Right lobe of liver (tissue), 6 donors: ENCODE data around the gene NIPSNAP2. TPM values are rescaled to one million over a fixed set of nuclear protein-coding genes. Genes with fewer than 3 reads are reported as not detected.
A peak's percentile ranks its signal among the peaks of the same experiment; 100 is the strongest.
"Not testable (repeated sequence)": the region's sequence is repeated elsewhere in the genome, so short reads cannot be mapped to it uniquely, and the experiment has no call there.

Experiments
- ATAC-seq, 4 donors: fragments of 200-7000 bp; cut with Tn5 transposase; one replicate each; pipeline ENCODE4 v1.9.1; 2020; ENCODE audit warnings: mild to moderate bottlenecking in 4 of 4, moderate library complexity in 4 of 4
- DNase-seq, 3 donors: peaks; one replicate each; pipeline ENCODE4 v3.0.0-alpha.2; 2020
- H3K27ac ChIP-seq, 3 donors: fragments of 200-600 bp; one replicate each; pipeline ENCODE4 v1.8.0; 2022
- H3K27me3 ChIP-seq, 2 donors: fragments of 200-600 bp; one replicate each; pipeline ENCODE4 v1.8.0; 2022
- H3K36me3 ChIP-seq, 4 donors: fragments of 200-600 bp; sonication (generic) in 1 of 4; one replicate each; pipeline versions ENCODE4 v1.5.1 to v1.8.0; 2017 to 2022; ENCODE audit warnings: control low read depth in 1 of 4
- H3K4me1 ChIP-seq, 4 donors: fragments of 200-600 bp; sonication (generic) in 1 of 4; one replicate each; pipeline versions ENCODE4 v1.5.1 to v1.8.0; 2017 to 2022; ENCODE audit warnings: control low read depth in 1 of 4
- H3K4me3 ChIP-seq, 3 donors: fragments of 200-600 bp; one replicate each; pipeline ENCODE4 v1.8.0; 2022
- H3K9me3 ChIP-seq, 4 donors: fragments of 200-600 bp; sonication (generic) in 1 of 4; one replicate each; pipeline versions ENCODE4 v1.5.1 to v1.8.0; 2017 to 2022; ENCODE audit warnings: control low read depth in 1 of 4
- CTCF ChIP-seq, 4 donors: fragments of 200-600 bp in 3 of 4; fragments of 450-650 bp in 1 of 4; IDR thresholded peaks; one replicate each; pipeline versions ENCODE4 v1.5.1 to v1.8.0; 2016 to 2022; ENCODE audit warnings: antibody characterized with exemption in 4 of 4, mild to moderate bottlenecking in 2 of 4
- POLR2A ChIP-seq: fragments of 450-650 bp; IDR thresholded peaks from one replicate; pipeline ENCODE4 v1.6.1; 2017; ENCODE audit warnings: antibody characterized with exemption, mild to moderate bottlenecking
- WGBS: methylation state at CpG from one replicate; pipeline ENCODE4 v1.1.6; 2018; ENCODE audit warnings: low coverage, low lambda C conversion rate; ENCODE audit not compliant: insufficient coverage; ENCODE audit errors: missing lambda C conversion rate; 5-methylcytosine and 5-hydroxymethylcytosine counted together
- intact Hi-C, 2 donors: fragments of 100-400 bp; cut with DNase I; formaldehyde crosslinking; loops; one replicate each; pipeline versions ENCODE4 v1.11.2 to v1.14.1; 2022
- total RNA-seq, 6 experiments: library from RNA; depleted of rRNA in 2 of 6; stranded (reverse); fragments of >200 nt in 2 of 6; fragmentation: NEBNext Ultra II Directional in 3 of 6; extraction: Animal tissue kit (Norgen Biotek cat#: 25700) in 3 of 6; gene quantifications; one replicate each; pipeline versions ENCODE4 v1.1.0 to v1.2.4, GENCODE V29; 2016 to 2023
- donor health status: DM: no; HTN: yes; CAD: no.
- donor health status: DM: no; HTN: no; CAD: no.
- donor health status: DM: no; HTN: no; CAD: no.
- donor health status: DM: no; HTN: yes; CAD: no.
- donor health status: DM: no; HTN: yes; CAD: no.

NIPSNAP2 gene
- total RNA-seq, 6 experiments from 2014 or later = 7.0 to 15.9 (median 10.3) TPM

- intact Hi-C loops = no loop called here
- ATAC-seq = peak in 1 of 4 donors; percentile 33
These were observed 76.3 kb downstream of the NIPSNAP2 start for GRCh38 chr7:56040730-56041129.

GRCh38 chr7:56045758-56046157, 81.4 kb downstream of the NIPSNAP2 start:
- peaks cover 0 to 32% (median 14%) of the 10 kb centered on the region in 4 donors for H3K4me1 ChIP-seq
- intact Hi-C loops, ATAC-seq, H3K27ac ChIP-seq, H3K36me3 ChIP-seq, H3K4me3 ChIP-seq, H3K27me3 ChIP-seq, H3K9me3 ChIP-seq: not testable (repeated sequence)
- WGBS = 95% methylated on average over 2 of the region's 2 CpGs
- DNase-seq = peak in 1 of 3 donors; percentile 12

More at GRCh38 chr7:56040730-56041129, 76.3 kb downstream of the NIPSNAP2 start:
- Histone ChIP-seq H3K9me3 (no peaks in the 10 kb centered on the region), H3K4me1 (no peaks in the 10 kb centered on the region), H3K4me3 (no peak overlapping the region), H3K36me3 (peaks cover 0 to 5% (median 0%) of the 10 kb centered on the region in 4 donors), H3K27me3 (no peaks in the 10 kb centered on the region), H3K27ac (no peak overlapping the region)
- TF ChIP-seq CTCF (IDR thresholded peaks at IDR 0.05) (no peak), POLR2A (no peak)
- 55% methylated on average over 3 of the region's 3 CpGs for WGBS
- peak in 1 of 3 donors; percentile 12 for DNase-seq

GRCh38 chr7:56046721-56047445, 82.5 kb downstream of the NIPSNAP2 start:
- peak in 1 of 3 donors; percentile 16 for DNase-seq
- no peak for TF ChIP-seq POLR2A
- TF ChIP-seq CTCF (IDR thresholded peaks at IDR 0.05) = no peak

GRCh38 chr7:56047446-56048116, 83.2 kb downstream of the NIPSNAP2 start:
- DNase-seq = peak in 1 of 3 donors; percentile 44
- H3K36me3 ChIP-seq, H3K4me3 ChIP-seq, H3K27me3 ChIP-seq, intact Hi-C loops, H3K9me3 ChIP-seq: not testable (repeated sequence)
- ATAC-seq = peak in 1 of 4 donors; percentile 1
- peaks cover 0 to 37% (median 14%) of the 10 kb centered on the region in 4 donors for H3K4me1 ChIP-seq
- 21% methylated on average over 11 of the region's 11 CpGs for WGBS
- H3K27ac ChIP-seq = peak overlapping the region; percentile 53 to 72 (median 57)

More at GRCh38 chr7:56046721-56047445, 82.5 kb downstream of the NIPSNAP2 start:
- no peak overlapping the region for H3K4me3 ChIP-seq
- peaks cover 0 to 32% (median 14%) of the 10 kb centered on the region in 4 donors for H3K4me1 ChIP-seq
- peaks cover 0 to 5% (median 0%) of the 10 kb centered on the region in 4 donors for H3K36me3 ChIP-seq
- ATAC-seq = no peak
- H3K27me3 ChIP-seq = no peaks in the 10 kb centered on the region
- WGBS = 38% methylated on average over 5 of the region's 5 CpGs
- peak overlapping the region; percentile 53 to 72 (median 57) for H3K27ac ChIP-seq
- intact Hi-C loops = no loop called here
- H3K9me3 ChIP-seq = no peaks in the 10 kb centered on the region

GRCh38 chr7:56048245-56048644, 83.9 kb downstream of the NIPSNAP2 start:
- ATAC-seq (no peak), DNase-seq (no peak)
- WGBS = 89% methylated on average over 1 of the region's 1 CpG
- Histone ChIP-seq H3K27ac (peak overlapping the region; percentile 53 to 72 (median 57)), H3K4me3 (no peak overlapping the region), H3K27me3 (no peaks in the 10 kb centered on the region), H3K4me1 (peaks cover 0 to 44% (median 14%) of the 10 kb centered on the region in 4 donors), H3K36me3 (peaks cover 0 to under 1% (median 0%) of the 10 kb centered on the region in 4 donors), H3K9me3 (no peaks in the 10 kb centered on the region)
- intact Hi-C loops = no loop called here
- TF ChIP-seq CTCF (IDR thresholded peaks at IDR 0.05) (no peak), POLR2A (no peak)

- peak; percentile 54 to 77 (median 67) for DNase-seq
- H3K9me3 ChIP-seq, H3K36me3 ChIP-seq, intact Hi-C loops, H3K4me3 ChIP-seq, H3K27me3 ChIP-seq: not testable (repeated sequence)
- peak in 2 of 4 donors; percentile 4 to 5 for ATAC-seq
- Histone ChIP-seq H3K4me1 (peaks cover 0 to 44% (median 14%) of the 10 kb centered on the region in 4 donors), H3K27ac (peak overlapping the region in 2 of 3 donors; percentile 20 to 72)
- WGBS = 30% methylated on average over 8 of the region's 8 CpGs
These were observed 84.4 kb downstream of the NIPSNAP2 start for GRCh38 chr7:56048763-56049162.
